ENCODE results near the gene RNASE2.
"Not testable (repeated sequence)": the region's sequence is repeated elsewhere in the genome, so short reads cannot be mapped to it uniquely, and the experiment has no call there.

Gene RNASE2

DNA sequence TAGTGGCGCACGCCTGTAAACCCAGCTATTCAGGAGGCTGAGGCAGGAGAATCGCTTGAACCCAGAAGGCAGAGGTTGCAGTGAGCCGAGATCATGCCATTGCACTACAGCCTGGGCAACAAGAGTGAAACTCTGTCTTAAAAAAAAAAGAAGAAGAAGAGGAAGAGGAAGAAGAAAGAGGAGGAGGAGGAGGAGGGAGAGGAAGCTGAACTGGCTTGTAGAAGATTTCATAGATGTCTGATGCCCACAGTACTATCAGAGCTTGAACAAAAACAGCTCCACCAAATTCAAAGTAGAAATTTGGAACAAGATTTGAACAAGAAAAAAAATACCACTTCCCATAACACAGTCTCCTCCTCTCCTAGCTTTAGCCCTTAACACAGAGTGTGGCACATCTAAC lies 30.4 kb downstream of the RNASE2 start:
- DNase-seq: not testable (repeated sequence)

- no peak for DNase-seq
These were observed 31.5 kb downstream of the RNASE2 start for GRCh38 chr14:20986811-20987210.

GRCh38 chr14:20988717-20989470 lies 33.6 kb downstream of the RNASE2 start:
- no peak for DNase-seq

DNA sequence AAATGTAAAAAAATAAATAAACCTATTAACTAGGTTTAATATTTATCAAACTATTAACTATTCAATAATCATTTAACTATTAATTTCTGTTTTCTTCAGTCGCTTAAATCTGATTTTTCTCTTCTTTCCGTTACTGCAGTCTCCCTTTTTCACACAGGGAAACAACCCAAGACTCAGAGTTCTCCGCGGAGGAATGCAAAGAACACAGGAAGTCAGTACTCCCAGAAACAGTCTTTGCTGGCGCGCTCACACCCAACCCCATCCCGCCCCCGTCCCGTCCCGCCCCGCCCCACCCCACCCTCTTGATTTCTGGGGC lies 34.1 kb downstream of the RNASE2 start:
- DNase-seq: no peak

DNA sequence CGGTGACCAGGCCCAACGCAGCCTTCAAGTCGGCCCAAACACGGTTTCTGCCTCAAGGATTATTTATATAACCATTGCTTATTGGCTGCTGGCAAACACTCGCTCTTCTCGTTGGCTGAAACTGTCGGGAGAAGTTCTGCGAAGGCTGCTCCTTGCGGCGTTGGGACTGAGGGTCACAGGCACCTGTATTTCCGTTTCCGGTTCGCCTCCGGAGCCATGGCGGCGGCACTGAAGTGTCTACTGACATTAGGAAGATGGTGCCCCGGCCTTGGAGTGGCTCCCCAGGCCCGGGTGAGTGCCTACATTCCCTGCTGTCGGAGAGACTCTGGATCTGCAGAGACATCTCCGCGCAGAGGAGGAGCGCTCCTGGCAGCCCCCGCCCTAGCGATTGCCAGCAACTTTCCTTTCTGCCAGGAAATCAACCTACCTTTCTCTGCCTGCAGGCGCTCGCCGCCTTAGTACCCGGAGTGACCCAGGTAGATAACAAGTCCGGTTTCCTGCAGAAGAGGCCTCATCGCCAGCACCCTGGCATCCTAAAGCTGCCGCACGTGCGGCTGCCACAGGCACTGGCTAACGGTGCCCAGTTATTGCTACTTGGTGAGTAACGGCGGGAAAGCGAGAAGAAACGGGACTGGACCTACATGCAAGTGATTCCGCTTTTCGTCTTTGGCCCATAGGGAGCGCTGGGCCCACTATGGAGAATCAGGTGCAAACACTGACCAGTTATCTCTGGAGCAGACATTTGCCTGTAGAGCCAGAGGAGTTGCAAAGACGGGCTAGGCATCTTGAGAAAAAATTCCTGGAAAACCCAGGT lies 34.7 kb downstream of the RNASE2 start, which contains the start of gene METTL17:
METTL17 (plus strand) TSS at position 194 of the 814 bp plus-strand sequence; CDS start at position 217, 23 bp downstream.
- DNase-seq: peak; percentile 94

GRCh38 chr14:20996521-20996920 lies 41.2 kb downstream of the RNASE2 start:
- DNase-seq: no peak

DNA sequence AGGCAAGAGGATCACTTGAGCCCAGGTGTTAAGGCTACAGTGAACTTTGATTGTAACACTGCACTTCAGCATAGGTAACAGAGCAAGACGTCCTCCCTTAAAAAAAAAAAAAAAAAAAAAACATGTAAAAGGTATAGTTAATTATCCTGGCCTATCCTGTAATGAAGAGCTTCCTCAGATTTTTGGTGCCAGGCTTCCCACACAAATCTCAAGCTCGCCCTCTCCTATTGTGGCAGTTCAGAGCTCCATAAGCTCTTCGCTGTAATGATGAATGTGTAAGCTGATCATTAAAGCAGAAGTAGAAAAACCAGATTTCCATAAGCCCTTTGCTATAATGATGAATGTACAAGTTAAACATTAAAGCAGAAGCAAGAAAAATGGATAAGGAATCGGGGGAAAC lies 41.8 kb downstream of the RNASE2 start:
- DNase-seq: no peak

GRCh38 chr14:20997564-20997963 lies 42.3 kb downstream of the RNASE2 start:
- DNase-seq: no peak

DNA sequence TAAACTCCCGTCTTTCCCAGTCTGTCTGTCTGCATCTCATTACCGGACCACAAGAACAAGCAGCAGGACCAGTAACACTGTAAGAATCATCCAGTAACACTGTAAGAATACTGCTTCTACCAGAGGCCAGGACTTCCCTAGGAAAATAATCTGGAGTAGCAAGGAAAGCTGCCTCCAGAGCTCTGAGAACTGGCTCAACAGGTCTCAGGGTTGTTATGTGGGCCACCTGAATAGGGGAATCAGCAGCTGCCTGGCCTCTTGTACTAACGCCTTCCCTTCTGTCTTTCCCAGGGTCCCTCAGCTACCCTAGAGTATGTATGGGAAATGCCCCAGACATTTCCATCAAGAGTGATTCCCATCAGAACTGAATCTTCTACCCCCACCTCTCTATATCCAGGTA lies 42.9 kb downstream of the RNASE2 start:
- DNase-seq: no peak

- no peak for DNase-seq
These were observed 43.5 kb downstream of the RNASE2 start, which contains the start of gene SLC39A2 for GRCh38 chr14:20998674-20999366. Gene SLC39A2, plus strand, starts transcription at chr14:20999293. Its CDS starts 154 bp downstream, at chr14:20999447.

DNA sequence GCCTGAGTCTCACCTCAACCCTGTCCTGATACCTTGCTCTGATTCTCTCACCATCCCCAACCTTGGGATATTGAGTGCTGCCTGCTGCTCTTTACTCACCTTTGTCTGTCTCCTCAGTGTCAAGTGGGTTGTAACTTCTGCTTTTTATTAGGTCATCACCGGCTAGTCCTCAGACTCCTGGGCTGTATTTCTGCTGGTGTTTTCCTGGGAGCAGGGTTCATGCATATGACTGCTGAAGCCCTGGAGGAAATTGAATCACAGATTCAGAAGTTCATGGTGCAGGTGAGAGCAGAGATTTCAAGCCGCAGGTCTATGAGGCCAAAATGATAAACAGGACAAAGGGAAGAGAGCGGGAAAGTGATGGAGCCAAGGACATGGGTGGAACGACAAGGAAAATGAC lies 44.3 kb downstream of the RNASE2 start:
- no peak for DNase-seq

- DNase-seq: no peak
These were observed 45.9 kb downstream of the RNASE2 start for GRCh38 chr14:21001218-21001617.

DNA sequence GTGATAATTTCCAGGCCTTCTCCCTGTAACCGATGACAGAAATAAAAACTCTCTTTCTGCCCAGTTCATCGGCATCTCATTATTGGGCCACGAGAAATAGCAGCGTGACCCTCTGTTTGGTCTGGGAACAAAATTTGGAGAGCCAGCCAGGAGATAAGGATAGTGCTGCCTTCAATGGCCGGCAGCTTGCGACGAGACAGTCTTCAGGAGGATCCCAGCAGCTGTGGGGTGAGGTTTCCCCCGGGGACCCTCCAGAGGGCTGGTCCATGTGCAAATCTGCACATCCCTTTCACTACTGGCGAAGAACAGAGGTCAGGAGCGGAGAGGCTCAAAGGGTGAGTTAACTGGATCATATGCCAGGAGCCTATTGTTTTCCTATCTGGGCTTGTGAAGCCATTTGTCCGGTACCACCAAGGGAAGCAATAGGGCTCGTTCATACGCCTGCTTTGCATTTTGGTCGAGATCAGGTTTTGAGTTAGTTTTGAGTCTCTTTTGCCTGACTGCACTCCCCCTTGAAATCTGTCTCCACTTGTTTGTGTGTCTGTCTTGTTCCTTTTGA lies 48.6 kb downstream of the RNASE2 start:
- no peak for DNase-seq

Measured in activated effector memory CD4-positive, alpha-beta T cell treated with anti-CD3 and anti-CD28 coated beads, Interleukin-2, amount 50 U/mL, for 16 hours (primary cell).